ENCODE data around the gene XG. TPM values are rescaled to one million over a fixed set of nuclear protein-coding genes. Genes with fewer than 3 reads are reported as not detected.
"Not testable (repeated sequence)": the region's sequence is repeated elsewhere in the genome, so short reads cannot be mapped to it uniquely, and the experiment has no call there.

XG gene
- total RNA-seq, 1 donor from 2014 or later = 0.63 TPM

- TF ChIP-seq CTCF (conservative IDR thresholded peaks at IDR 0.05) = no peak
- Mint-ChIP-seq H3K27ac (no peak overlapping the region), H3K27me3 (no peaks in the 10 kb centered on the region), H3K4me3 (no peak overlapping the region), H3K9me3 (no peaks in the 10 kb centered on the region), H3K36me3 (peaks cover 38% of the 10 kb centered on the region), H3K4me1 (ENCODE audit: unreplicated experiment) (no peaks in the 10 kb centered on the region)
- DNase-seq (ENCODE audit: extremely low spot score, unreplicated experiment) = no peak
These were observed 31.9 kb upstream of the XG start for GRCh38 chrX:2719774-2720447.

GRCh38 chrX:2723286-2723879 lies 28.5 kb upstream of the XG start:
- no peak overlapping the region for H3K4me3 Mint-ChIP-seq
- DNase-seq (ENCODE audit: extremely low spot score, unreplicated experiment) = no peak
- H3K27me3 Mint-ChIP-seq = no peaks in the 10 kb centered on the region
- no peak overlapping the region for H3K27ac Mint-ChIP-seq
- H3K9me3 Mint-ChIP-seq = no peaks in the 10 kb centered on the region
- no peak for TF ChIP-seq CTCF (conservative IDR thresholded peaks at IDR 0.05)
- H3K36me3 Mint-ChIP-seq = peaks cover 39% of the 10 kb centered on the region
- no peaks in the 10 kb centered on the region for H3K4me1 Mint-ChIP-seq (ENCODE audit: unreplicated experiment)

- H3K4me3 Mint-ChIP-seq = not testable (repeated sequence)
- peaks cover 44% of the 10 kb centered on the region for H3K36me3 Mint-ChIP-seq
These were observed 24.6 kb upstream of the XG start for GRCh38 chrX:2727264-2727663.

GRCh38 chrX:2732076-2732475 lies 19.8 kb upstream of the XG start:
- Mint-ChIP-seq H3K27ac (no peak overlapping the region), H3K4me1 (ENCODE audit: unreplicated experiment) (no peaks in the 10 kb centered on the region), H3K36me3 (peaks cover 44% of the 10 kb centered on the region), H3K4me3 (no peak overlapping the region), H3K9me3 (no peaks in the 10 kb centered on the region), H3K27me3 (no peaks in the 10 kb centered on the region)
- DNase-seq (ENCODE audit: extremely low spot score, unreplicated experiment) = no peak
- TF ChIP-seq CTCF (conservative IDR thresholded peaks at IDR 0.05) = no peak

More at GRCh38 chrX:2727264-2727663, 24.6 kb upstream of the XG start:
- H3K27ac Mint-ChIP-seq; H3K27me3 Mint-ChIP-seq; DNase-seq (ENCODE audit: extremely low spot score, unreplicated experiment); H3K4me1 Mint-ChIP-seq (ENCODE audit: unreplicated experiment); H3K9me3 Mint-ChIP-seq: not testable (repeated sequence)

GRCh38 chrX:2732649-2733048 lies 19.2 kb upstream of the XG start:
- H3K4me1 Mint-ChIP-seq (ENCODE audit: unreplicated experiment) = no peaks in the 10 kb centered on the region
- H3K9me3 Mint-ChIP-seq = no peaks in the 10 kb centered on the region
- TF ChIP-seq CTCF (conservative IDR thresholded peaks at IDR 0.05) = no peak
- no peaks in the 10 kb centered on the region for H3K27me3 Mint-ChIP-seq
- no peak overlapping the region for H3K4me3 Mint-ChIP-seq
- peaks cover 43% of the 10 kb centered on the region for H3K36me3 Mint-ChIP-seq
- no peak overlapping the region for H3K27ac Mint-ChIP-seq
- no peak for DNase-seq (ENCODE audit: extremely low spot score, unreplicated experiment)

- H3K27me3 Mint-ChIP-seq = no peaks in the 10 kb centered on the region
- H3K4me1 Mint-ChIP-seq (ENCODE audit: unreplicated experiment) = no peaks in the 10 kb centered on the region
- no peak for DNase-seq (ENCODE audit: extremely low spot score, unreplicated experiment)
- no peak for TF ChIP-seq CTCF (conservative IDR thresholded peaks at IDR 0.05)
- no peak overlapping the region for H3K27ac Mint-ChIP-seq
- no peaks in the 10 kb centered on the region for H3K9me3 Mint-ChIP-seq
- peaks cover 43% of the 10 kb centered on the region for H3K36me3 Mint-ChIP-seq
- H3K4me3 Mint-ChIP-seq = no peak overlapping the region
These were observed 18.6 kb upstream of the XG start for GRCh38 chrX:2733286-2733685.

Data from type B pancreatic cell (in vitro differentiated cells).